Measurements from ENCODE around the gene SLITRK4. TPM values are rescaled to one million over a fixed set of nuclear protein-coding genes. Genes with fewer than 3 reads are reported as not detected.

SLITRK4 gene
- total RNA-seq, 4 donors from 2014 or later = 0.35 to 2.7 (median 1.4) TPM

DNA sequence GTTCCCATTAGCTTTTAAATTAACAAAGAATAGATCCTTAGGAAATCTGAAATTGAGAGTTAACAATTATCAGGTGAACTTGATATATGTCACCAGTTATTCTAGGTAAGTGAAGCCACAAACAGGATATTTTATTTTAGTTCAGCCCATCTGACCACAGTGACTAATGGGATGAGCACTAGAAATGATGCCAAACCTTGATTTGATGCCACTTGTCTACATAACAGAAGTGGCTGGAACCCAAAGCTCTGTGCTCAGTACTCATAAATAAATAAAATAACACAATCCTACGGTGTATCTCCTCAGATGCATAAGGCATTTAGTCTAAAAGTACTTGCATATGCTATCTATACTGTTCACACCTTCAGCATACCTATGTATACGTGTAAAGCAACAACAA, 12.2 kb downstream of the SLITRK4 start:
- H3K27ac ChIP-seq = no peak overlapping the region
- ATAC-seq = no peak

DNA sequence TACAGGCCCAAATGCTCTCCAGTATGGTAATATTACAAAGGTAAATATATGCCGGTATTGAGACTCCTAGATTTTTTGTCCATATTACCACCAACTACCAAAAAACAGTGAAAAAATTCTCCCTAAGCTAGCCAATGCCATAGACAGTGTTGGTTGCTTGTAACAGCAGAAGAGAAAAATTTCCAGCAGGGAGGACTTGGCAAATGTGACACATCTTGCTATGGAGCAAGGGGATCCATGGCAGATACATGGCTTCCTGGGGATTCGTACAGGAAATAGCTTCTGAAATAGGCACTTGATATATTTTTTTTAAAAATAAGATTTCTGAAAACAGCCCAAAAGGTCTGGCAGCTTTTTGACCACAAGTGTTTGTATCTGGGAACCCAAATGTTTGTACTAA, 14.6 kb downstream of the SLITRK4 start:
- Histone ChIP-seq H3K4me1 (no peaks in the 10 kb centered on the region), H3K4me3 (no peak overlapping the region), H3K27ac (no peak overlapping the region), H3K36me3 (no peaks in the 10 kb centered on the region), H3K27me3 (no peaks in the 10 kb centered on the region), H3K9me3 (no peaks in the 10 kb centered on the region)
- TF ChIP-seq POLR2A (IDR thresholded peaks at IDR 0.05) (no peak), EP300 (IDR thresholded peaks at IDR 0.05) (no peak), POLR2AphosphoS5 (IDR thresholded peaks at IDR 0.05) (no peak)
- TF ChIP-seq, protein P1, sequence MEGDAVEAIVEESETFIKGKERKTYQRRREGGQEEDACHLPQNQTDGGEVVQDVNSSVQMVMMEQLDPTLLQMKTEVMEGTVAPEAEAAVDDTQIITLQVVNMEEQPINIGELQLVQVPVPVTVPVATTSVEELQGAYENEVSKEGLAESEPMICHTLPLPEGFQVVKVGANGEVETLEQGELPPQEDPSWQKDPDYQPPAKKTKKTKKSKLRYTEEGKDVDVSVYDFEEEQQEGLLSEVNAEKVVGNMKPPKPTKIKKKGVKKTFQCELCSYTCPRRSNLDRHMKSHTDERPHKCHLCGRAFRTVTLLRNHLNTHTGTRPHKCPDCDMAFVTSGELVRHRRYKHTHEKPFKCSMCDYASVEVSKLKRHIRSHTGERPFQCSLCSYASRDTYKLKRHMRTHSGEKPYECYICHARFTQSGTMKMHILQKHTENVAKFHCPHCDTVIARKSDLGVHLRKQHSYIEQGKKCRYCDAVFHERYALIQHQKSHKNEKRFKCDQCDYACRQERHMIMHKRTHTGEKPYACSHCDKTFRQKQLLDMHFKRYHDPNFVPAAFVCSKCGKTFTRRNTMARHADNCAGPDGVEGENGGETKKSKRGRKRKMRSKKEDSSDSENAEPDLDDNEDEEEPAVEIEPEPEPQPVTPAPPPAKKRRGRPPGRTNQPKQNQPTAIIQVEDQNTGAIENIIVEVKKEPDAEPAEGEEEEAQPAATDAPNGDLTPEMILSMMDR (IDR thresholded peaks at IDR 0.05) = no peak
- ATAC-seq = no peak
- WGBS, 2 donors (ENCODE audit: low coverage in 1 of 2) = 74 to 79% methylated on average over 2 of the region's 2 CpGs

More for the DNA sequence above, 12.2 kb downstream of the SLITRK4 start:
- WGBS, 2 donors (ENCODE audit: low coverage in 1 of 2) = 44 to 67% methylated on average over 2 of the region's 2 CpGs
- no peaks in the 10 kb centered on the region for H3K9me3 ChIP-seq
- H3K4me1 ChIP-seq = no peaks in the 10 kb centered on the region
- TF ChIP-seq EP300 (IDR thresholded peaks at IDR 0.05) (no peak), POLR2AphosphoS5 (IDR thresholded peaks at IDR 0.05) (no peak), POLR2A (IDR thresholded peaks at IDR 0.05) (no peak)
- TF ChIP-seq, protein P1 (IDR thresholded peaks at IDR 0.05) = no peak
- no peaks in the 10 kb centered on the region for H3K27me3 ChIP-seq
- no peaks in the 10 kb centered on the region for H3K36me3 ChIP-seq
- no peak overlapping the region for H3K4me3 ChIP-seq

DNA sequence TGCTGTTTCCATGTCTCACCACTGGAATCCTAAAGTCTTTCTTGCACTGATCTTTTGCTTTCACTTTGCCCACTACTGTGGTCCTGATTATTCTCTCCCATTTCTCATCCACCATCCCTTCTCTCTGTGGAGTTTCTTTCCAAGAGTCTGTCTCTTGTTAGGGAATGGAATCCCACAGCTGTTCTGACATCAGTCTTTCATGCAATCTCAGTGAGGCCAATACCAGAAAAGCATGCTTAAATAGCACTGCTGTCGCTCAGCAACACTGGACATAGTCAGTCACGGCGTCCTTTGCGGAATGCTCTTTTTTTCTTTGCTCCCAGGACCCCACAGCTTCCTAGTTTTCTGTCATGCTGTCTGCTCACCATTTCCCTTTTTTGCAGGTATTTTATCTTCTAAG, 20.1 kb downstream of the SLITRK4 start:
- 75% methylated on average over 3 of the region's 4 CpGs; no CpG with 5 or more reads in 1 of the 2 donors for WGBS, 2 donors (ENCODE audit: low coverage in 1 of 2)

GRCh38 chrX:143601809-143602208, 34.1 kb downstream of the SLITRK4 start:
- no peaks in the 10 kb centered on the region for H3K36me3 ChIP-seq
- no peaks in the 10 kb centered on the region for H3K4me1 ChIP-seq
- no peak overlapping the region for H3K27ac ChIP-seq
- TF ChIP-seq POLR2A (IDR thresholded peaks at IDR 0.05) (no peak), POLR2AphosphoS5 (IDR thresholded peaks at IDR 0.05) (no peak), EP300 (IDR thresholded peaks at IDR 0.05) (no peak)
- TF ChIP-seq, protein P1 (IDR thresholded peaks at IDR 0.05) = no peak
- ATAC-seq = no peak
- H3K9me3 ChIP-seq = no peaks in the 10 kb centered on the region
- 83 to 86% methylated on average over 1 of the region's 1 CpG for WGBS, 2 donors (ENCODE audit: low coverage in 1 of 2)
- no peak overlapping the region for H3K4me3 ChIP-seq
- H3K27me3 ChIP-seq = no peaks in the 10 kb centered on the region

More for the DNA sequence above, 20.1 kb downstream of the SLITRK4 start:
- TF ChIP-seq POLR2AphosphoS5 (IDR thresholded peaks at IDR 0.05) = no peak
- TF ChIP-seq, protein P1 (IDR thresholded peaks at IDR 0.05) = no peak
- no peak for TF ChIP-seq POLR2A (IDR thresholded peaks at IDR 0.05)
- Histone ChIP-seq H3K27ac (no peak overlapping the region), H3K9me3 (no peaks in the 10 kb centered on the region), H3K27me3 (no peaks in the 10 kb centered on the region), H3K4me3 (no peak overlapping the region), H3K4me1 (no peaks in the 10 kb centered on the region), H3K36me3 (no peaks in the 10 kb centered on the region)
- ATAC-seq = no peak

DNA sequence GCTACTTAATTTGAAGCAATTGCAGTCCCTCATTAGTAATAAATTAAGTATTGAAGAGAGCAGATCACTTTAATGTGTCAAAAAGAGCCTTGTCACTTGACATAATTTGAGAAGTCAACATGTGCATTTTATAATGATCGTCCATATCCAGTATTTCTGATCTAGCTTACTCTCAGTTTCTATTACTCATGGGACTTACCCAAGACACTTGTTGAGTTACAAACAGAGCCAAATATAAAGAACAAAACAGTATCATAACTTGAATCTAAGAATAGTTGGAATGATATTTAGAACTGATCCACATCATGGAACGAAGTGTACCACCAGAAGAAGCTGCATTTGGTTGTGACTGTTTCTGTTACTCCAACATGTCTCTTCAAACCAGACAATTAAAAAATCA, 54.7 kb downstream of the SLITRK4 start:
- Histone ChIP-seq H3K4me1 (no peaks in the 10 kb centered on the region), H3K9me3 (no peaks in the 10 kb centered on the region), H3K27me3 (no peaks in the 10 kb centered on the region), H3K36me3 (no peaks in the 10 kb centered on the region), H3K4me3 (no peak overlapping the region), H3K27ac (no peak overlapping the region)
- TF ChIP-seq POLR2A (IDR thresholded peaks at IDR 0.05) (no peak), EP300 (IDR thresholded peaks at IDR 0.05) (no peak), POLR2AphosphoS5 (IDR thresholded peaks at IDR 0.05) (no peak)
- TF ChIP-seq, protein P1 (IDR thresholded peaks at IDR 0.05) = no peak
- no peak for ATAC-seq
- WGBS, 2 donors (ENCODE audit: low coverage in 1 of 2) = 62 to 64% methylated on average over 2 of the region's 2 CpGs
